Common myeloid progenitor, CD34-positive (primary cell): Measurements from ENCODE around the gene ERGIC3.

Experiments used
- CTCF ChIA-PET: fragments of 350-600 bp; sonication (Branson Sonifier 250); formaldehyde crosslinking; loops from one replicate; lab custom pipeline; 2021; ENCODE audit warnings: antibody characterized with exemption; lab: Charles Lee
- POLR2A ChIA-PET: fragments of 350-600 bp; sonication (Branson Sonifier 250); formaldehyde crosslinking; loops from one replicate; lab custom pipeline; 2021; ENCODE audit warnings: antibody characterized with exemption; lab: Charles Lee
- DNase-seq, 3 donors: peaks; one replicate each; pipeline versions ENCODE4 v3.0.0 to v3.0.0-alpha.2; 2013
- H3K27ac ChIP-seq, 2 experiments: 1 replicate in 1 of 2; 2 replicates in 1 of 2; pipeline ENCODE4 v1.7.0; 2013; ENCODE audit warnings: inconsistent platforms in 2 of 2, low read length in 2 of 2, mild to moderate bottlenecking in 2 of 2, low read depth in 1 of 2, moderate library complexity in 1 of 2; ENCODE audit not compliant: severe bottlenecking in 2 of 2, insufficient read depth in 1 of 2, poor library complexity in 1 of 2
- H3K27me3 ChIP-seq, 5 experiments: replicated peaks in 2 of 5; 1 replicate in 3 of 5; 2 replicates in 2 of 5; pipeline versions ENCODE4 v1.6.1 to v1.7.0; 2013; ENCODE audit warnings: low read length in 4 of 5, mild to moderate bottlenecking in 2 of 5, moderate library complexity in 2 of 5, inconsistent platforms in 1 of 5; ENCODE audit not compliant: insufficient read depth in 5 of 5, control insufficient read depth in 4 of 5
- H3K36me3 ChIP-seq, 4 experiments: 1 replicate in 2 of 4; 2 replicates in 2 of 4; pipeline versions ENCODE4 v1.6.1 to v1.7.0; 2013; ENCODE audit warnings: low read length in 3 of 4, control low read depth in 1 of 4, mild to moderate bottlenecking in 1 of 4; ENCODE audit not compliant: control insufficient read depth in 4 of 4, insufficient read depth in 4 of 4
- H3K4me1 ChIP-seq, 4 experiments: 1 replicate in 3 of 4; 2 replicates in 1 of 4; pipeline versions ENCODE4 v1.6.1 to v1.7.1; 2013; ENCODE audit warnings: low read length in 3 of 4, mild to moderate bottlenecking in 3 of 4, control low read depth in 1 of 4, inconsistent platforms in 1 of 4, moderate library complexity in 1 of 4; ENCODE audit not compliant: control insufficient read depth in 4 of 4, insufficient read depth in 4 of 4; ENCODE audit errors: control extremely low read depth in 1 of 4
- H3K4me3 ChIP-seq, 7 experiments: 1 replicate in 4 of 7; 2 replicates in 3 of 7; pipeline versions ENCODE4 v1.5.1 to v1.7.0; 2013; ENCODE audit warnings: mild to moderate bottlenecking in 7 of 7, low read length in 6 of 7, moderate library complexity in 6 of 7, inconsistent platforms in 2 of 7, low read depth in 2 of 7, control low read depth in 1 of 7; ENCODE audit not compliant: insufficient read depth in 4 of 7, control insufficient read depth in 1 of 7; ENCODE audit errors: extremely low read depth in 1 of 7
- H3K9me3 ChIP-seq, 5 experiments: 1 replicate in 4 of 5; 2 replicates in 1 of 5; pipeline versions ENCODE4 v1.6.1 to v1.7.1; 2013; ENCODE audit warnings: low read length in 4 of 5, mild to moderate bottlenecking in 2 of 5, inconsistent platforms in 1 of 5, low read depth in 1 of 5, moderate library complexity in 1 of 5; ENCODE audit not compliant: control insufficient read depth in 4 of 5, insufficient read depth in 2 of 5; ENCODE audit errors: control extremely low read depth in 1 of 5
- WGBS: methylation state at CpG from one replicate; pipeline ENCODE4 v1.1.5; 2013; ENCODE audit not compliant: insufficient coverage; 5-methylcytosine and 5-hydroxymethylcytosine counted together

ERGIC3 gene

GRCh38 chr20:35560105-35560511 is 18.2 kb downstream of the ERGIC3 start:
- no peak overlapping the region for H3K4me3 ChIP-seq
- no peaks in the 10 kb centered on the region for H3K9me3 ChIP-seq
- WGBS: 84% methylated on average over 11 of the region's 18 CpGs
- ChIA-PET POLR2A (interaction anchor here (0.6 kb wide), 1 partner anchor 22 kb away, joined by 3 read pairs; no protein-coding TSS in a partner anchor), CTCF (interaction anchor here (0.6 to 1.1 kb wide), 3 partner anchors 13 to 233 kb away, joined by 3 read pairs; no protein-coding TSS in a partner anchor)
- no peaks in the 10 kb centered on the region for H3K27me3 ChIP-seq
- no peak for DNase-seq
- peaks cover 0 to 41% (median 25%) of the 10 kb centered on the region in 4 experiments for H3K36me3 ChIP-seq
- no peaks in the 10 kb centered on the region for H3K4me1 ChIP-seq
- no peak overlapping the region for H3K27ac ChIP-seq

GRCh38 chr20:35560541-35560940 is 18.7 kb downstream of the ERGIC3 start:
- no peak for DNase-seq
- no peak overlapping the region for H3K4me3 ChIP-seq
- POLR2A ChIA-PET: interaction anchor here (0.6 kb wide), 1 partner anchor 23 kb away, joined by 3 read pairs; no protein-coding TSS in a partner anchor
- H3K36me3 ChIP-seq: peaks cover 0 to 37% (median 21%) of the 10 kb centered on the region in 4 experiments
- H3K4me1 ChIP-seq: no peaks in the 10 kb centered on the region
- no peak overlapping the region for H3K27ac ChIP-seq
- 79% methylated on average over 9 of the region's 10 CpGs for WGBS
- no peaks in the 10 kb centered on the region for H3K27me3 ChIP-seq
- H3K9me3 ChIP-seq: no peaks in the 10 kb centered on the region
- CTCF ChIA-PET: interaction anchor here (0.6 to 1.5 kb wide), 3 partner anchors 13 to 233 kb away, joined by 3 read pairs; no protein-coding TSS in a partner anchor

GRCh38 chr20:35561268-35561667 is 19.4 kb downstream of the ERGIC3 start:
- Histone ChIP-seq H3K36me3 (peaks cover 0 to 31% (median 14%) of the 10 kb centered on the region in 4 experiments), H3K9me3 (no peaks in the 10 kb centered on the region), H3K4me1 (no peaks in the 10 kb centered on the region), H3K27me3 (no peaks in the 10 kb centered on the region), H3K4me3 (no peak overlapping the region), H3K27ac (no peak overlapping the region)
- POLR2A ChIA-PET: no interaction called here
- DNase-seq: peak; percentile 39 to 67 (median 66)
- WGBS: 59% methylated on average over 6 of the region's 7 CpGs
- CTCF ChIA-PET: interaction anchor here (1.5 kb wide), 1 partner anchor 58 kb away, joined by 3 read pairs; no protein-coding TSS in a partner anchor

- ChIA-PET POLR2A (interaction anchor here (0.7 kb wide), 1 partner anchor 621 kb away, joined by 4 read pairs; no protein-coding TSS in a partner anchor), CTCF (interaction anchor here (1.5 kb wide), 1 partner anchor 57 kb away, joined by 3 read pairs; no protein-coding TSS in a partner anchor)
- no peak for DNase-seq
- Histone ChIP-seq H3K4me3 (no peak overlapping the region), H3K27me3 (no peaks in the 10 kb centered on the region), H3K4me1 (no peaks in the 10 kb centered on the region), H3K9me3 (no peaks in the 10 kb centered on the region), H3K27ac (no peak overlapping the region), H3K36me3 (peaks cover 0 to 27% (median 10%) of the 10 kb centered on the region in 4 experiments)
- 79% methylated on average over 4 of the region's 5 CpGs for WGBS
Observed at GRCh38 chr20:35561671-35562070, 19.8 kb downstream of the ERGIC3 start.

GRCh38 chr20:35562541-35563110 is 20.7 kb downstream of the ERGIC3 start:
- Histone ChIP-seq H3K4me1 (no peaks in the 10 kb centered on the region), H3K36me3 (peaks cover 0 to 19% (median 5%) of the 10 kb centered on the region in 4 experiments), H3K27ac (no peak overlapping the region), H3K4me3 (no peak overlapping the region), H3K9me3 (no peaks in the 10 kb centered on the region), H3K27me3 (no peaks in the 10 kb centered on the region)
- POLR2A ChIA-PET: no interaction called here
- CTCF ChIA-PET: no interaction called here
- WGBS: 100% methylated on average over 2 of the region's 10 CpGs
- DNase-seq: no peak

GRCh38 chr20:35563834-35564233 is 22.0 kb downstream of the ERGIC3 start:
- CTCF ChIA-PET: interaction anchor here (1.6 kb wide), 1 partner anchor 55 kb away, joined by 5 read pairs; no protein-coding TSS in a partner anchor
- WGBS: 93% methylated on average over 10 of the region's 10 CpGs

GRCh38 chr20:35564905-35565304 is 23.0 kb downstream of the ERGIC3 start:
- H3K4me1 ChIP-seq: no peaks in the 10 kb centered on the region
- no peaks in the 10 kb centered on the region for H3K36me3 ChIP-seq
- ChIA-PET CTCF (interaction anchor here (1.6 kb wide), 1 partner anchor 54 kb away, joined by 5 read pairs; no protein-coding TSS in a partner anchor), POLR2A (no interaction called here)
- H3K4me3 ChIP-seq: no peak overlapping the region
- WGBS: 100% methylated on average over 3 of the region's 7 CpGs
- DNase-seq: no peak
- H3K9me3 ChIP-seq: no peaks in the 10 kb centered on the region
- no peaks in the 10 kb centered on the region for H3K27me3 ChIP-seq
- no peak overlapping the region for H3K27ac ChIP-seq

More at GRCh38 chr20:35563834-35564233, 22.0 kb downstream of the ERGIC3 start:
- H3K27ac ChIP-seq: no peak overlapping the region
- H3K27me3 ChIP-seq: no peaks in the 10 kb centered on the region
- no peaks in the 10 kb centered on the region for H3K9me3 ChIP-seq
- POLR2A ChIA-PET: no interaction called here
- peaks cover 0 to 7% (median 0%) of the 10 kb centered on the region in 4 experiments for H3K36me3 ChIP-seq
- no peaks in the 10 kb centered on the region for H3K4me1 ChIP-seq
- no peak overlapping the region for H3K4me3 ChIP-seq
- DNase-seq: no peak
